GM19099 (cell line): ENCODE results near the gene CCDC175.

Experiments
- POLR2A ChIP-seq: IDR thresholded peaks from 3 replicates; pipeline ENCODE4 v1.6.1; 2011; ENCODE audit warnings: low read depth; ENCODE audit not compliant: insufficient read length; ENCODE audit errors: extremely low read depth

The CCDC175 gene

GRCh38 chr14:59566725-59567124 lies 9.9 kb downstream of the CCDC175 start:
- no peak for TF ChIP-seq POLR2A

- no peak for TF ChIP-seq POLR2A
Measured at GRCh38 chr14:59566296-59566695, 10.3 kb downstream of the CCDC175 start.

GRCh38 chr14:59565087-59565486 lies 11.5 kb downstream of the CCDC175 start:
- no peak for TF ChIP-seq POLR2A

DNA sequence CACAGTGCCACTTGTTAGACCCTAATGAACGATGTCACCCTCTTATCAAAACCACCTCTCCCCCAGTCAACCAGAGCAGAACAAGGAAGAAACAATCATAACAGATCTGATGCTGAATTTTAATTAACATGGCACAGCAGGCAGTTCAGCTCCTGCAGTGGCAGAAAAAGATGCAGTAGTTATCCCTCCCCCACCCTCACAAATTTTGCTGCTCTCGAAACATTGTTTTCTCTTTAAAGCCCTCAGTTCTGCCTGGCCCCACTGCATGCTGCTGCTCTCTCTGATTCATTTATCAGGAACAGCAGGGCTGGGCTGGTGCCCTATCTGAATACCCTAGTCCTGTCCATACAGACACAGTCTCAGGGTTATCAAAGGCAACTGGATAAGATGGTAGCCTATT lies 12.2 kb downstream of the CCDC175 start:
- TF ChIP-seq POLR2A = no peak

- no peak for TF ChIP-seq POLR2A
Measured at GRCh38 chr14:59547310-59547709, 29.3 kb downstream of the CCDC175 start.

DNA sequence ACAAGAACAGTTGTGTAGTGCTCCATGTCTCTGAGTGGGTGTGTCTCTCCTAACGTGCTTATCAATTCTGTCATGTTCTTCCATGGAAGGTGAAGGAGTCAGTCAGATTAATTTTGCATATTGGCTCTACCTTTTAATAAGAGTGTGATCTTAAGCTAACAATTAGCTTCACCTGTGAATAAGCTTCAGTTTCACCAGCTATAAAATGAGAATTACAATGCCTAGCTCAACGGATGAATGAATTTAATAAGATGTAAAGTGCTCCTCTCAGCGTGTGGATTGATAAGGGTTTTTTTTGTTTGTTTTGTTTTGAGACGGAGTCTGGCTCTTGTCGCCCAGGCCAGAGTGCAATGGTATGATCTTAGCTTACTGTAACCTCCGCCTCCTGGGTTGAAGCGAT lies 32.7 kb downstream of the CCDC175 start:
- no peak for TF ChIP-seq POLR2A

DNA sequence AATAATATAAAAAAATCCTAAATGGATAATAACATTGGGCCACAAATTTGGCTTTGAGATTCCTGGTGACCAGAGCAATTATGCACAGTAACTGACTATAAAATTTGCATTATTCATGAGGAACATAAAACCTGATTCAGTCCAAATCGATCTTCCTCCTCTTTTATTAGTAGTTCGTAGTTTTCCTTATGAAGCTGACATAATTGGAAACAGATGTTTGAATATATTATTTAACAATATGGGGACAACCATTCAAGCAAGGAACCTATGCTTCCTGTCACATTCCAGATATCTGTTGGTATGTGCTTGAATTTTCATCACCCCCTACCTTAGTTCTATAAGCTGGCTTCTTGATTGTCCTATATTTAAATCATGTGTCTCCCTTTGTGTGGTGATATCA lies 34.9 kb downstream of the CCDC175 start:
- TF ChIP-seq POLR2A = no peak

DNA sequence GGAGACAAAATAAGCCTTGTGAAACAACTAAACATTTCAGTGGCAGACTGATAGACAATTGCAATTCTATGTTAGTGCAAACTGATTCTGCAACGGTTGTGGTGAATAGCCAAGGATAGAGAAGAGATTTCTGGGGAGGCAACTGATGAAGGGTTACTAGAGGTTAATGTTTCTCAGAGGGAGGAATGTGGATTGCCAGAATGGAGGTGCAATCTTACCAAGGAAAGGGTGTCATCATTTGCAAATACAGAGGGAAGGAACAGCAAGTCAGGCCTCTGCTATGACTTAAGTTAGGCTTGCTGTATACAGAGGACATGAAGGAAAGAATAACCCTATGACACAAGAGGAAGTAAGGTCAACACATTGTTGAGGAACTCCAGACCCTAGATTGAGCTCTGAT lies 35.8 kb downstream of the CCDC175 start:
- no peak for TF ChIP-seq POLR2A

- TF ChIP-seq POLR2A = no peak
Measured at GRCh38 chr14:59538936-59539335, 37.7 kb downstream of the CCDC175 start.

GRCh38 chr14:59537476-59537875 lies 39.1 kb downstream of the CCDC175 start:
- TF ChIP-seq POLR2A = no peak

- no peak for TF ChIP-seq POLR2A
Measured at GRCh38 chr14:59534361-59534987, 42.1 kb downstream of the CCDC175 start.

DNA sequence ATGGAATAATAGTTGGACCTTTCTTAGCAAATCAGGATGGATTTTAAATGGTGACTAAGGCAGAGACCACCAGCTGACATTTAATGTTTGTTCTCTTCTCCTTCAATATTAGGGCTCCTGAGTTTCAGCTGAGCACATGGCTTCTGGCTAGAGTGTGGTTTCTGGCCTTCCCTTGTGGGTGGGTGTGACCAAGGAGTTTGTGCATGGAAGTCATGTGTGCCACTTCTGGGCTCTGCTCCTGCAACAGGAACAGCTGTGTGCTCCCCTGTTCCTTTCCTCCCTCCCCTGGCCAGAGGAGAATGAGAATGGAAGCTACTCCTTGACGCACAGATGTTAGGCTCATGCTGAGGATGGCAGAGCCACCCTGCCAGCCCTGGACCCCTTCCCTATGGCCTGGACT lies 44.2 kb downstream of the CCDC175 start:
- no peak for TF ChIP-seq POLR2A

GRCh38 chr14:59530349-59530748 lies 46.3 kb downstream of the CCDC175 start:
- no peak for TF ChIP-seq POLR2A

DNA sequence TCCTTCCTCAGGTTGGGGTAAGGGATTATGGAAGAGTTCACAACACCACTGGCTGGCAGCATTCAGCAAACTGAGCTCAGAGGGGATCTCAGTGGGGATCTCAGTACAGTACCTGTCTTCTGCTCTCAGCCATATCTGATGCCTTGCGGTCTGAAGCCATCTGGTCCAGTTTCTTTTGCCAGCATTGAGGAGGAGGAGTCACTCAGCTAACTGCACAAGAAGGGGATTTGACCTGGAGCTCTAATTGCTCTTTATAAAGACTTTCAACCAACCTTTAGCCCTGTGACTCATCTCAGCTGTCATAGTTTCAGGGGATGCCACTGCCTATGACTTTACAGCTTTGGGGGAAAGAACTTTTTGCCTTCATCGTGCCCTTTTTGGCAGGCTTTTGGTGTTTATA lies 47.4 kb downstream of the CCDC175 start:
- no peak for TF ChIP-seq POLR2A

DNA sequence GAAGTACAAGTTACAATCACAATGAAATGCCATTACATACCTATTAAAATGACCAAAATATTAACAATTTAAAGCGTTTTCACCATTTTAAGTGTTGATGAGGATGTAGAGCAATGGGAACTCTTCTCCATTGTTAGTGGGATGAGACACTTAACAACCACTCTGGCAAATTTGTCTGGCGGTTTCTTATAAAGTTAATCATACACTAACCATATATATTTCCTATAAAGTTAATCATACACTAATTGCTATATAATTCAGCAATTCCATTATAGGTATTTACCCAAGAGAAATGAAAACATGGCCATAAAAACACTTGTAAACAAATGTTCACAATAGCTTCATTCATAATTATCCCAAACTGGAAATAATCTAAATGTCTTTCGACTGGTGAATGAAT lies 56.4 kb downstream of the CCDC175 start:
- TF ChIP-seq POLR2A = no peak

DNA sequence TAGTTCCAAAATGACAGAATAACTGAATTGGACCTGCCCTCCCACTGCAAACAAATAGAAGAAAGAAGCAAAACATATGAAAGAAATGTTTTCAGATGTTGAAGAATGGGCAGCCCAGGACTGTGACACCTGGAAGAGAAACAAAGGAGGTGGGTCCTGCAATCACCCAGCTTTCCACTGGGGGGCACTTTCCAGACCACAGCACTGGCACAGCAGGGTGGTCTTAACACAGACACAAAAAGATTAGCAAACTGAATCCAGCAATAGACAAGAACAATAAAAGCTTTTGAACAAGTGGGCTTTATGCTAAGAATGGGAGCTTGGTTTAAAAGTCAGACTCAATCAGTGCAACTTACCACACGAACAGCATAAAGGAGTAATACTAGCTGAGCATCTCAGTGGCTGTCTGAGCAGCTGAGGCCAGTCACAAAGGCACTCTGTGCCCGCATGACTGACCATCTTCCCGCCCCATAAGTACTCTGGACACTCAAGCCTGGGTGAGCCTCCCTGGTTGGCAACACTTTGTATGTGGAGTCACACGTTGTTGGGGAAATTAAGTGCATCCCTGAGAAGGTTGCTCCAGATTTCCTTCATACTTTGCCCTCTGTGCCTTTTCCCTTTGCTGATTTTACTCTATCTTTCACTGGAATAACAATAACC lies 64.6 kb downstream of the CCDC175 start:
- TF ChIP-seq POLR2A = no peak

GRCh38 chr14:59510966-59511365 lies 65.6 kb downstream of the CCDC175 start:
- no peak for TF ChIP-seq POLR2A
